ENCODE results near the gene ATP1A2.

ATP1A2 gene

GRCh38 chr1:160186246-160186645 lies 70.7 kb downstream of the ATP1A2 start:
- no peak for DNase-seq

DNA sequence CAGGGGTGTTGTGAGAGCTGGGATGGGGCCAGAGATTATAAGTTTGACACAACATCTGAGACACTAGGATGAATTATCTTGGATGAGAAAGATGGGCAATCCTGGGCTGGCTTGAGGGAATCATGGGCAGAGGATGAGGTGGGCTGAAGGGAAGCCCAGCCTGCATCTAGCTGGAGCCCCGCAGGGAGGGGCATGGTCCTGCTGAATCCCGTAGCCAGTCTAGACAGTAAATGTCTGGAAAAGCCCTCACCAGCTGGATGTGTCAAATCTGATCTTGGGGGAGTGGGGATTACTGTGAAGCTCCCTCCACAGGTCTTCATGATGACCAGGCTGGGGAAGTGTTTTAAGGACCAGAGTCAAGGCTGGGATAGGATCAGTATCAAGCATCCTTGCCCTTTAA lies 71.2 kb downstream of the ATP1A2 start:
- no peak for DNase-seq

- no peak for DNase-seq
Measured at GRCh38 chr1:160187407-160187806, 71.8 kb downstream of the ATP1A2 start.

- no peak for DNase-seq
Measured at GRCh38 chr1:160188341-160188740, 72.8 kb downstream of the ATP1A2 start.

DNA sequence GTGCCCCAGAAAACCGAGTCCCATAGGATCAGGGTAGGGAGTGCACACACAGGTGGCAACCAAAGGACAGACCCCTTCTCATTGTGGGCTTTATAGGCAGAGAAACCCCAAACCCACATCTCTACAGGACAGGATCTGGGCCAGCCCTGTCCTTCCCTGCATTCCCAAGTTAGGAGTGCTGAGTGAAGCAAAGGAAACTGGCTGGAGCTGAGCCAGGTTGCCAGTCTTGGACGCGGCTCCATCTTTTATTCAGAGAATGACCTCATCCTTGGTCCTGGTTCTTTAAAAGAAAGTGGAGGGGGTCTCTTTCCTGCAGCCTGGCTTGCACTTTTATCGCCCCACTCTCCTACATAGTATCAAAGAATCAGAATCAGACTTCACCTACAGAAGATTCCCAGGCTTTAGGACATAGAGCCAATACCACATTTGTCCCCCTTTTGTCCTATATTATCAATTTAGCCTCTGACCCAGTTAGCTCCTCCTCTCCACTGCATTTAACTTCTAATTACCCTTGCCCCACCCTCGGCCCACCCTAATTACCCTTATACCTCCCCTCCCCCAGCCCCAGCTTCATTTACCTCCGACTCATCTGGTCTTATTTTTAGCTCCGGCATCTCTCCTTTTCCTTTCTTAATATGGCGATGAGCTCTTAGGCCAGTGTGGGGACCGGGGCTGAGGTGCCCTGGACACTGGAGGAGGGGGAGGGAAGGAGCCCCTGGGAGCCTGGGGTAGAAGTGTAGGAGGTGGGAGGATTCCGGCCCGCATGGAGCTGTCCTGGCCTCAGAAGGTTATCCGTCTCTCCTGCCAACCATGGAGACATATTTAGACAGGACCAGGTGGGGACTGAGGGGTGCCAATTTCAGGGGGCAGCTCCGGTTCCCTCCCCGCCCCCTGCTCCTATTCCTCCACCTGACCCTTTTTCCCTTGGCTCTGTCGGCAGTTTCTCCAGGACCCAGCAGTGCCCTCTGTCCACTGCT lies 74.4 kb downstream of the ATP1A2 start, which contains the start of gene CASQ1:
CASQ1 (plus strand) TSS at position 927 of the 977 bp plus-strand sequence. CDS start 177 bp downstream, outside the sequence.
- no peak for DNase-seq

- DNase-seq, result no peak
Measured at GRCh38 chr1:160191756-160192155, 76.2 kb downstream of the ATP1A2 start.

DNA sequence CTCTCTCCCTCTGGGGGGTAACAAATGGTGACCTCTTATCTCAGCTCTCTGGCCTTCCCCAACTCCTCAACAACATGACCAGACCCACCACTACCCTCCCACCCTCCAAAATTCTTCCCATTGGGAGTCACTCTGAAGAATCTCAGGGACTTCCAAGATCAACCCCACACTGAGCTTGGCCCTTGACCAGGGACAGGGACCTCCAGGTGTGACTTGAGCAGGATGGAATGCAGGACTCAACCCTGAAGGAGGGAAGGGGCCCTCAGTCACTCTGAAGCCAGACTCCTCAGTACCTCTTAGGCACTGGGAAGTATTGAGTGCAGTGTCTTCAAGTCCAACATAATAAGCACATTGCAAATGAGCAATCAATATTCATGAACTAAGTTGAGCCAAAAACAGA lies 76.7 kb downstream of the ATP1A2 start:
- no peak for DNase-seq
